ENCODE measurements around the gene PPP1R13B.

The PPP1R13B gene

GRCh38 chr14:103732868-103733620 is 114.3 kb downstream of the PPP1R13B start:
- no peaks in the 10 kb centered on the region for H3K9me3 ChIP-seq (ENCODE audit: control insufficient read depth in 1 of 2, low read length in 2 of 2)
- H3K27ac ChIP-seq (ENCODE audit: low read depth, low read length): no peak overlapping the region
- no peaks in the 10 kb centered on the region for H3K27me3 ChIP-seq (ENCODE audit: control insufficient read depth in 1 of 2, insufficient read depth in 2 of 2, low read length in 2 of 2)
- no peak overlapping the region for H3K9ac ChIP-seq (ENCODE audit: low read depth in 1 of 2, low read length in 2 of 2)
- H3K36me3 ChIP-seq (ENCODE audit: control insufficient read depth in 1 of 2, insufficient read depth in 2 of 2, low read length in 2 of 2): peaks cover 33 to 85% of the 10 kb centered on the region in 2 donors
- no peak overlapping the region for H3K4me3 ChIP-seq (ENCODE audit: low read depth in 1 of 2, low read length in 2 of 2)
- peaks cover under 1 to 4% of the 10 kb centered on the region in 2 donors for H3K4me1 ChIP-seq (ENCODE audit: control insufficient read depth in 1 of 2, insufficient read depth in 2 of 2, low read length in 2 of 2)

DNA sequence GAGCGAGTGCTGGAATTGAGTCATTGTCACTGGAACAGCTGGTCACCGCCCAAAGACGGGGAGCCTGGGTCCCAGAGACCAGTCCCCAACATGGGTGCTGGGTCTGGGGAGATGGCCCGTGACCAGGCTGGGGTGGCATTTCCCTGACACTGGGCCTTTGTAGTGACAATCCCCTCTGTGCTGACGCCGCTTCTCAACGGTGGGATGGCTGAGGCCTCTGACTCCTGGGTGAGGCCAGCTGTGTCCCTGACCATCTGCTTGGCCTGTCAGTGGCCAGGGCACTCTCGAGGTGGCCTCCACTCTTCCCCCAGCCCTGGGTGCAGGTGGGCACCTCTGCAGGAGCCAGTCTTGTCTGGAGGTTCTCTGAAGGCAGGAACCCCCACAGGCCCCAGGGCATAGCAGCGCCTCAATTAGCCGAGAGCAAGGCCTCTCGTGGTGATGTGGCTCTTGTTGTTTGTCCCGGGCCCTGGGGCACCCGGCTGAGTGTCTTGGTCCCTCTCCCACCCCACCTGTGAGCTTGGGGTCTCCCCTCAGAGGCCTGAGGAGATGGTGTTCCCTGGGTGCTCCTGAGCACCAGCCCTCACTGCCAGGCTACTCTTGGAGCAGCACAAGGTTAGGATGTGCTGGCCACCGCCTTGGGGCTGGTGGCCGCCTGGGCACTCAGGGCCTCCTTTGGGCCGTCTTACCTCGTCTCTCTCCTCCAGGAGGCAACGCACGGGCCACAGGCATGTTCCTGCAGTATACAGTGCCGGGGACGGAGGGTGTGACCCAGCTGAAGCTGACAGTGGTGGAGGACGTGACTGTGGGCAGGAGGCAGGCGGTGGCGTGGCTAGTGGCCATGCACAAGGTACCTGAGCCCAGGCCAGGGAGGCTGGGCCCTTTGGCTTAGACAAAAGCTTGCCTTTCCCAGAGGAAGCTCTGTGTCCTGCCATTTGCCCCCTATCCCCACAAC is 115.2 kb downstream of the PPP1R13B start:
- Histone ChIP-seq H3K36me3 (ENCODE audit: control insufficient read depth in 1 of 2, insufficient read depth in 2 of 2, low read length in 2 of 2) (peaks cover 27 to 77% of the 10 kb centered on the region in 2 donors), H3K27ac (ENCODE audit: low read depth, low read length) (no peak overlapping the region), H3K27me3 (ENCODE audit: control insufficient read depth in 1 of 2, insufficient read depth in 2 of 2, low read length in 2 of 2) (no peaks in the 10 kb centered on the region), H3K4me3 (ENCODE audit: low read depth in 1 of 2, low read length in 2 of 2) (no peak overlapping the region), H3K9ac (ENCODE audit: low read depth in 1 of 2, low read length in 2 of 2) (no peak overlapping the region), H3K4me1 (ENCODE audit: control insufficient read depth in 1 of 2, insufficient read depth in 2 of 2, low read length in 2 of 2) (peaks cover 3 to 11% of the 10 kb centered on the region in 2 donors), H3K9me3 (ENCODE audit: control insufficient read depth in 1 of 2, low read length in 2 of 2) (no peaks in the 10 kb centered on the region)

- H3K4me1 ChIP-seq (ENCODE audit: control insufficient read depth in 1 of 2, insufficient read depth in 2 of 2, low read length in 2 of 2): peaks cover 3 to 11% of the 10 kb centered on the region in 2 donors
- H3K36me3 ChIP-seq (ENCODE audit: control insufficient read depth in 1 of 2, insufficient read depth in 2 of 2, low read length in 2 of 2): peaks cover 27 to 72% of the 10 kb centered on the region in 2 donors
- no peak overlapping the region for H3K4me3 ChIP-seq (ENCODE audit: low read depth in 1 of 2, low read length in 2 of 2)
- no peak overlapping the region for H3K27ac ChIP-seq (ENCODE audit: low read depth, low read length)
- no peaks in the 10 kb centered on the region for H3K27me3 ChIP-seq (ENCODE audit: control insufficient read depth in 1 of 2, insufficient read depth in 2 of 2, low read length in 2 of 2)
- no peak overlapping the region for H3K9ac ChIP-seq (ENCODE audit: low read depth in 1 of 2, low read length in 2 of 2)
- H3K9me3 ChIP-seq (ENCODE audit: control insufficient read depth in 1 of 2, low read length in 2 of 2): no peaks in the 10 kb centered on the region
Observed at GRCh38 chr14:103731481-103731880, 115.9 kb downstream of the PPP1R13B start.

DNA sequence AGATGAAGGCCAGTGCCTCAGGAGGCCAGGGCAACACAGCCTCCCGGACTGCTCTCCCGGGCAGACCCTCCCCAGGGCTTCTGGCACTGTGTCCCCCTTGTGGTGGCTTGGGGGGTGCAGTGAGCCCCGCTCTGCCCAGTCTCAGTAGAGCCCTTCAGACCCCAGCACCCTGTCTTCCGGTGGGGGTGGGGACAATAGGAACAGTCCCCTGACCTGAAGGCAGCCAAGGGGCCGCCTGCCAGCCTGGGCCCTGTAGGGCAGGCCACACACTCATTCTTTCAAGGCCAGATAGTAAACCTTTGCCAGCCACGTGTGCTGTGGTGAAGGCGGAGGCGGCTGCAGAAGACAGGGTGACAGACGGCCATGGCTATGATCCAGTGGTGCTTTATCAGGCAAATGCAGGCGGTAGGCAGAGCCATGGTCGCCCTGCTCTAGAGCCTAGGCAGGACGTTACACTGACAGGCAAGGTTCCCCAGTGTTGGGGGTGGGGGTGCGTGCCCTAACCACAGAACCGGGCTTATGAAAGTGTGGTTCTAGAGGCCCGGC is 116.8 kb downstream of the PPP1R13B start:
- Histone ChIP-seq H3K9me3 (ENCODE audit: control insufficient read depth in 1 of 2, low read length in 2 of 2) (no peaks in the 10 kb centered on the region), H3K9ac (ENCODE audit: low read depth in 1 of 2, low read length in 2 of 2) (no peak overlapping the region), H3K4me3 (ENCODE audit: low read depth in 1 of 2, low read length in 2 of 2) (no peak overlapping the region), H3K36me3 (ENCODE audit: control insufficient read depth in 1 of 2, insufficient read depth in 2 of 2, low read length in 2 of 2) (peaks cover 27 to 73% of the 10 kb centered on the region in 2 donors), H3K27me3 (ENCODE audit: control insufficient read depth in 1 of 2, insufficient read depth in 2 of 2, low read length in 2 of 2) (no peaks in the 10 kb centered on the region), H3K4me1 (ENCODE audit: control insufficient read depth in 1 of 2, insufficient read depth in 2 of 2, low read length in 2 of 2) (peaks cover 3 to 11% of the 10 kb centered on the region in 2 donors), H3K27ac (ENCODE audit: low read depth, low read length) (no peak overlapping the region)

DNA sequence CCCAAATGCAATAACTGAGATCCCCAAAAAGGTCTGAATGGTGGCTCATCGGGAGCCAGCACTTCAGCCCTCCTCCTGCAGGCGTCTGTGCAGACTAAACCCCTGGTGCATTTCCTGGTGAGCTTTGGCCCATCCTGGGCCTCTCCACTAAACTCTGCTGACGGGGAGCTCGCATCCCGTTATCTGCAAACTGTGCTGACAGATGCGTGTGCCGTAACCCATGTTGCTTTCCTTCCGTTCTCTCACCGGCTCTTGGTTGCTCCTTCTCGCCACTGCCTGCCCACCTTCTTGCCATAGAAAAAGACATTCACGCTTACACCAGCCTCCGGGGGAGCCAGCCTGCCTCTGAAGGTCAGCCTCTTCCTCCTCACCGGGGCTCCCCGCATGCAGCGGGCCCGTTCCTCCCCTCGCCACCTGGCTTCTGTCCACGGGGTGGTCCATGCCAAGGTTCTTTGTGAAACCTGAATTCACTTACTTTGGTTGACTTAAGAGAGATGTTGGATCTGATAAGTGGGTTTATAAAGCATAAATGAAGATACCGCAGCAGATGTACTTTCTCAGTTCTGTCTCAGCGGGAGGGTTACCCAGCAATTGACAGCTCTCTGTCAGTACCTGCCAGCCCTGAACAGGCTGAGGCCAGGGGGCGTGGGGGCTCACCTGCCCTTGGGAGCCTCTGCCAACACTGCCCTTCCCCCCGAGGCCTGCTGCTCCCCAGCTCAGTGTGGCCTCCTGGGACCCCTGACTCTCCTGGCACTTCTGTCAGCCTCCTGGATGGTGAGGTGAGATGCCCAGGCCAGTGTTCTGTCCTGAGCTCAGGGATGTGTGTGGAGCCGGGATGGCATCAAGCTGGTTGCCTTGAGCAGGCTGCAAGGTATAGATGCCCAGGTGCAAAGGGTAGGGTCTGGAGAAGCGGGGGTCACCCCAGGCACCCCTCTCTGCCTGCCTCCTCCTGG is 117.6 kb downstream of the PPP1R13B start:
- peaks cover 22 to 67% of the 10 kb centered on the region in 2 donors for H3K36me3 ChIP-seq (ENCODE audit: control insufficient read depth in 1 of 2, insufficient read depth in 2 of 2, low read length in 2 of 2)
- no peak overlapping the region for H3K27ac ChIP-seq (ENCODE audit: low read depth, low read length)
- no peak overlapping the region for H3K9ac ChIP-seq (ENCODE audit: low read depth in 1 of 2, low read length in 2 of 2)

DNA sequence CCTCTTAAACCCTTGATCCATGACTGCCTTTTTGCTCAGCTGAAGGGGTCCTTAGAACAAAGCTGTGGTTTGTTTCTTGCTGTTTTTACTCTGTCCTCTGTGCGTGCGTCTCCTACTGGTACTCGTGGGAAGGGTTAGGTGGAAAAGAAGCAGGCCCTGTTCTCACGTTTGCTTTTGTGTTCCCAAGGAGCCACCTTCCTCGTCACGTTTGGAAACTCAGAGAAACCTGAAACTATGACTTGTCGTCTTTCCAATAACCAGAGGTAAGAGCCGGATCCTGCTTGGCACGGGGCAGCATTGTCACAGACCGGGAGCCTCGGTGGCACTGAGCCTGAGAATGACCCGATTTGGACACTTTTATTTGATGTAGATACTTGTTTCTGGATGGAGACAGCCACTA is 118.7 kb downstream of the PPP1R13B start:
- H3K27ac ChIP-seq (ENCODE audit: low read depth, low read length): no peak overlapping the region
- no peaks in the 10 kb centered on the region for H3K27me3 ChIP-seq (ENCODE audit: control insufficient read depth in 1 of 2, insufficient read depth in 2 of 2, low read length in 2 of 2)
- H3K4me1 ChIP-seq (ENCODE audit: control insufficient read depth in 1 of 2, insufficient read depth in 2 of 2, low read length in 2 of 2): peaks cover 12 to 19% of the 10 kb centered on the region in 2 donors
- no peak overlapping the region for H3K4me3 ChIP-seq (ENCODE audit: low read depth in 1 of 2, low read length in 2 of 2)
- no peak overlapping the region for H3K9ac ChIP-seq (ENCODE audit: low read depth in 1 of 2, low read length in 2 of 2)
- peaks cover 20 to 58% of the 10 kb centered on the region in 2 donors for H3K36me3 ChIP-seq (ENCODE audit: control insufficient read depth in 1 of 2, insufficient read depth in 2 of 2, low read length in 2 of 2)
- H3K9me3 ChIP-seq (ENCODE audit: control insufficient read depth in 1 of 2, low read length in 2 of 2): no peaks in the 10 kb centered on the region

More for the DNA sequence above, 117.6 kb downstream of the PPP1R13B start:
- Histone ChIP-seq H3K4me3 (ENCODE audit: low read depth in 1 of 2, low read length in 2 of 2) (no peak overlapping the region), H3K9me3 (ENCODE audit: control insufficient read depth in 1 of 2, low read length in 2 of 2) (no peaks in the 10 kb centered on the region), H3K27me3 (ENCODE audit: control insufficient read depth in 1 of 2, insufficient read depth in 2 of 2, low read length in 2 of 2) (no peaks in the 10 kb centered on the region), H3K4me1 (ENCODE audit: control insufficient read depth in 1 of 2, insufficient read depth in 2 of 2, low read length in 2 of 2) (peaks cover 3 to 11% of the 10 kb centered on the region in 2 donors)

DNA sequence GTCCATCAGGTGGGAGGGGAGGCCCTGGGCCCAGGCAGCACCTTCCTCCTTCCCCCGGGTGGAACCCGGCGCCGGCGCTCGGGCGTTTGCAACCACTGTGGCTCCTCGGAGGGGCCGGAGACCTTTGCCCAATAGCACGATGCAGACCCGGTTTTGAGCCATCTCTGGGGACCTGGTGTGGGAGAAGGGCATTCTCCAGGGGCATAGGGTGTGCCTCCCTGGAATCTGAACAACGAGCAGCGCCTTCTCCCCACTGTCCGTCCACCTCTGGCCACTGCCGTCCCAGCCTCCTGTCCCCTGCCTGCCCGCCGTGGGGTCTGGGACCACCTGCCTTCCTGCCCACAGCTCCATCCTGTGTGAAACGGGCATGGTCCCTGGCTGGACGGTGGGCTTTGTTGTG is 119.2 kb downstream of the PPP1R13B start:
- Histone ChIP-seq H3K4me3 (ENCODE audit: low read depth in 1 of 2, low read length in 2 of 2) (no peak overlapping the region), H3K9ac (ENCODE audit: low read depth in 1 of 2, low read length in 2 of 2) (no peak overlapping the region), H3K27ac (ENCODE audit: low read depth, low read length) (no peak overlapping the region), H3K27me3 (ENCODE audit: control insufficient read depth in 1 of 2, insufficient read depth in 2 of 2, low read length in 2 of 2) (no peaks in the 10 kb centered on the region), H3K4me1 (ENCODE audit: control insufficient read depth in 1 of 2, insufficient read depth in 2 of 2, low read length in 2 of 2) (peaks cover 18 to 24% of the 10 kb centered on the region in 2 donors), H3K9me3 (ENCODE audit: control insufficient read depth in 1 of 2, low read length in 2 of 2) (no peaks in the 10 kb centered on the region), H3K36me3 (ENCODE audit: control insufficient read depth in 1 of 2, insufficient read depth in 2 of 2, low read length in 2 of 2) (peaks cover 14 to 52% of the 10 kb centered on the region in 2 donors)

DNA sequence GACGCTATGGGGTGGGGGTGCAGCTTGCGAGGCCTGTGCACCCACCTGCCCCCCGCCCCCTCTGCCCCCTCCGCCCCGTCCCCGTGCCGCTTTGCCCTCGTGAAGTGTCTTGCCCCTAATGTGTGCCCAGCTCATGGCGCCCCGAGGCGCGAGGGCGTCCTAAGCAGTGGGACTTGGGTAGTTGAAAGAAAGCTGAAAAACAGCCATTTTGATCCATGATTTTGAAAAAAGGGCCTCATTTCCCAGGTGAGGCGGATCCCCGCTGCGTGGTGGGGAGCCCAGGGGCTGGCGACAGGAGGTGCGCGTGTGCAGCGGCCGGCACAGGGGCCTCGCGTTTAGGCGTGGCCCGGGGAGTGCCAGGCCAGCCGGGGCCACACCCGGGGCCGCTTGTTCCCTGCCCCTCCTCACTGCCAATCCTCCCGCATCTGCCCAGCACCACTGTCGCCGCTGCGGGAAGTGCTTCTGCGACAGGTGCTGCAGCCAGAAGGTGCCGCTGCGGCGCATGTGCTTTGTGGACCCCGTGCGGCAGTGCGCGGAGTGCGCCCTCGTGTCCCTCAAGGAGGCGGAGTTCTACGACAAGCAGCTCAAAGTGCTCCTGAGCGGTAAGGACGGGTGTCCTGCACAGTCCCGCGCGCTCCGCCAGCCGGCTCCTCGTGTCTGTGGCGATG is 119.9 kb downstream of the PPP1R13B start:
- Histone ChIP-seq H3K4me3 (ENCODE audit: low read depth in 1 of 2, low read length in 2 of 2) (peak overlapping the region in 1 of 2 donors; percentile 15), H3K27ac (ENCODE audit: low read depth, low read length) (no peak overlapping the region), H3K27me3 (ENCODE audit: control insufficient read depth in 1 of 2, insufficient read depth in 2 of 2, low read length in 2 of 2) (no peaks in the 10 kb centered on the region), H3K4me1 (ENCODE audit: control insufficient read depth in 1 of 2, insufficient read depth in 2 of 2, low read length in 2 of 2) (peaks cover 21 to 27% of the 10 kb centered on the region in 2 donors), H3K36me3 (ENCODE audit: control insufficient read depth in 1 of 2, insufficient read depth in 2 of 2, low read length in 2 of 2) (peaks cover 12 to 46% of the 10 kb centered on the region in 2 donors), H3K9ac (ENCODE audit: low read depth in 1 of 2, low read length in 2 of 2) (no peak overlapping the region), H3K9me3 (ENCODE audit: control insufficient read depth in 1 of 2, low read length in 2 of 2) (no peaks in the 10 kb centered on the region)

GRCh38 chr14:103726474-103726873 is 120.9 kb downstream of the PPP1R13B start:
- Histone ChIP-seq H3K27me3 (ENCODE audit: control insufficient read depth in 1 of 2, insufficient read depth in 2 of 2, low read length in 2 of 2) (no peaks in the 10 kb centered on the region), H3K9me3 (ENCODE audit: control insufficient read depth in 1 of 2, low read length in 2 of 2) (no peaks in the 10 kb centered on the region), H3K27ac (ENCODE audit: low read depth, low read length) (no peak overlapping the region), H3K9ac (ENCODE audit: low read depth in 1 of 2, low read length in 2 of 2) (no peak overlapping the region), H3K36me3 (ENCODE audit: control insufficient read depth in 1 of 2, insufficient read depth in 2 of 2, low read length in 2 of 2) (peaks cover 12 to 36% of the 10 kb centered on the region in 2 donors), H3K4me3 (ENCODE audit: low read depth in 1 of 2, low read length in 2 of 2) (no peak overlapping the region), H3K4me1 (ENCODE audit: control insufficient read depth in 1 of 2, insufficient read depth in 2 of 2, low read length in 2 of 2) (peaks cover 21 to 27% of the 10 kb centered on the region in 2 donors)
